GM18873 (cell line): ENCODE results near the gene STKLD1.

Source experiments
- ATAC-seq: cut with Tn5 transposase; IDR thresholded peaks from one replicate; pipeline ENCODE4 v1.9.1; 2021; ENCODE audit warnings: mild to moderate bottlenecking, moderate library complexity, moderate number of reproducible peaks; ENCODE audit not compliant: unreplicated experiment, low FRiP score

Gene STKLD1

DNA sequence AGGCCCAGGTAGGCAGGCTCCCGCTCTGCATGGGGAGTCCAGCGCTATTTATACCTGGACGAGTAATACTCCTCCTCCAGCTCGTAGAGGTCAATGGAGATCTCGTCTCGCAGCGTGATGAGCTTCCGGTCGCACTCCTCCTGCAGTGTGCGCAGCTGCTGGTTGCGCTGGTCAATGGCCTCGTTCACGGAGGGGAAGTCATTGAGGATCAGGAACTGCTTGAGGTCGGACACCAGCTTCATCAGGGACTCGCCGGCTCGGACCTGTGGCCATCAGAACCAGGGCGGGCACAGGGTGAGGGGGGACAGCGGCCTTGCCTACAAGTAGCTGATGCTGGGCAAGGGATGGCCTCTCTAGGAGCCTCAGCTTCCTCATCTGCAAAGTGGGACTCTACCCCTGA, 32.1 kb upstream of the STKLD1 start:
- no peak for ATAC-seq

DNA sequence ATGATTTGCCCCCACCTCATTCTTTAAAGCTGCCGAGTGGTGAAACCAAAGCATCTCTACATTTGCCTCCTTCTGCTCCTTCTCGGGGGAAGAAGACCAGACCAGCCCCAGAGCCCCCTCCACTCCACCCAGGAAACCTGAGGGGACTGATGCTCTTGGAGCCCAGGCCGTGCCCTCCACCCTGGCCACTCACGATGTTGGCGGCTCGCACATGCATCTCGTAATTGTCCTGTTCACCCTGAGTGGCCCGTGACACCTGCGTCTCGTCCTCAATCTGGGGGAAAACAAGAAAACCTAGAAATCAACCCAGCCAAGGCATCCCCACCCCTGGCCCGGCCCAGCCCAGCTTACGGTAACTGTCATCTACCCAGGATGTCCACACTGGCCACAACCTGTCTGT, 31.2 kb upstream of the STKLD1 start:
- ATAC-seq: no peak

DNA sequence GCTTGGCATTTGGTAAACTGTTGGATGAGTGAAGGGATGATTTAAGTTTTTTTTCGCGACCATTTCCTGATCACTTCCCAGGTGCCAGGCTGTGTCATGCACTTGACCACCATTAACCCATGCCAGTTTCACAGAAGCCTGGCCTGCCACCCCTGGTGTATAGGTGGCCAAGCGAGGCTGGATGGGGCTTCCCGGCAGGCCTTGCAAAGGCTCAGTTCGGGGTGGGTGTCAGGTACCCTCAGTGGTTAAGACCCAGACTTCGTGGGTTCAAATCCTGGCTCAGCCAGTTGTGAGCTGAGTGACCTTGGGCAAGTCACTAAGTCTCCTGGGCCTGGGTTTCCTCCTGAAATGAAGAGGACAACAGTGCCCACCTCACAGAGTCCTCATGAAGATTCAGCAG, 30.6 kb upstream of the STKLD1 start:
- ATAC-seq: no peak

DNA sequence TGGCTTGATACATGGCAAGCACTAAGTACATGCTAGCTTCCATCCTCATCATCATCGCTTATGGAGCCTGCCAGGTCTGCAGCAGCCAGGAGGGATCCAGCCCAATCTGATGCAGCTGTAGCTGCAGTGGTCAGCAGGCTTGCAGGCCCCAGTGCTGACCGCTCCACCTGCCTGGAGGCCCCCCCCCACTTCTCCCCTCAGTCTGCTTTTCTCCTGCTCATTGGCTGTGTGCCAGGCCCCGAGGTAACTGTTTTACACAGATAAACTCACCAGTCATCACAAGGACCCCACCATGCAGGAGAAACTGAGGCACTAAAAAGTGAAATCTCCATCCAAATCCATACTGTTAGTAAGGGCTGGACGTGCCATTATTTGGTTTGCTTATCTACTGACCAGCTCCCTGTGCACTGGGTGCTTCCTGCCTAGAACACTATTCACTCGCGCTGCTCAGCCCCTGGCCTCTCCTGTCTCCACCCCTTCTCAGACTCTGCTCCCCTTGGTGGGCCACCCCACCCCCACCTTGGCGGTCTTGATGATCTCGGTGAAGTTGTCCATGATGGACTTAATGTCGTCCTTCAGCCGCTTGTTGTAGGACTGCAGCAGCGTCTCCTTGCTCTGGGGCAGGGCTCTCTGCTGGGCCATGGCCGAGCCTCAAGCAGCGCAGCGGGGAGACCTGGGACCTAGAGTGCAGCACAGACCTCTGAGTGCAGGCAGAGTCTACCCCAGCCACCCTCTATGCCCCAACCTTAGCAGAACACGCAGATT, 30.0 kb upstream of the STKLD1 start:
- ATAC-seq: no peak

DNA sequence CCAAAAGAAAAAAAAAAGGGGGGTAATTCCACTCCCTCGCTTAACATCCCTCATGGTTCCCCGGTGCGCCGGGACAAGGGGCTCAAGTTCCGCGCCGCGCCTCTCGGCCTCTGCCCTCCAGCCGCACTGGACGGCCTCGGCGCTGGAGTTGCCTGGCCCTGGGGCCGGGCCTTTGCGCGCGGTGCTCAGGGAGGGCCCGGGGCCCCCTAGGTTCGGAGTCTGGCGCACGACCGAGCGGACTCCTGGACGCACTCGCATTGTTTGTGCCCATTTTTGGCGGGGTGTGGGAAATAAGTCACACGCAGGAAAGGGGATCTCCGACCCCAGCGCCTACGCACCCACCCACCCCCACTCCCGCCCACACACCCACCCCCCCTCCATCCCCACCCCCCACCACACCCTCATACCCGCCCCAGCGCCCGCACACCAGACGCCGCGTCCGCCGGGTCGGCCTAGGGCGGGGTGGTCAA, 28.6 kb upstream of the STKLD1 start:
- peak; percentile 16 for ATAC-seq

DNA sequence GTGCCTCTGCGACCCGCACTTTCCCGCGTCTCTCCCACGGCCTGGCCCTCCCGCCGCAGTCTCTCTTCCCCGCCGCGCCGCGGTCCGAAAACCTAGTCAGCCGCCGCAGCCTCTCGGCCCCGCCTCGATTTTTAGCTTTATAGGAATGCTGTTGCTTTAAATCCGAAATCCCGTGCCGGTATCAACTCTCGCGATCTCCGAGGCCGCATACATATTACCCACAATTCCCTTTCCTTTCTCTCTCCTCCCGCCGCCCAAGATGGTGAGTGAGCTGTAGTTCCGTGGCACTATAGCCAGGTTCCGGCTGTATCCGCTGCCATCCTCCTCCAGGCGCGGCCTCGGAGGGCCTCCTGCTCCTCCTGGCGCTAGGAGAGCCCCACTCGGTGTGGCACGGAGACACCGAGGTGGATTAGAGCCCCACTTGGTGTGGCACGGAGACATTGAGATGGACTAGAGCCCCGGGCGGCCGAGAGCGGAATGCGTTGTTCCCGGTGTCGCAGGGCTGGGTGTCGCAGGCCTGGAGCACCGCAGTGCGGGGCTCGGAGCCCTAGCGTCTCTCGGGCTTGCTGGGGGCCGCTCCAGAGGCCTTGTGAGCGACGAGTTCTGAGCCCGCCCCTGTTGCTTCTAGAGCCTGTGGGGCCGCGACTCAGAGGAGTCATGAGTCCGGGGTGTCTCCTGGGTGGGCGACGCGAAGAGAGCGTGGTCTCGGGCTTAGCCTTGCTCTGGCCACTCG, 28.0 kb upstream of the STKLD1 start, which contains the start of the genes MED22 and RPL7A:
TSS of gene MED22 (minus strand) at position 147 of the 733 bp plus-strand sequence. CDS start 1,469 bp downstream, outside the sequence.
TSS of gene RPL7A (plus strand) at position 234 of the 733 bp plus-strand sequence. CDS start at position 260, 26 bp downstream.
- peak; percentile 75 for ATAC-seq

DNA sequence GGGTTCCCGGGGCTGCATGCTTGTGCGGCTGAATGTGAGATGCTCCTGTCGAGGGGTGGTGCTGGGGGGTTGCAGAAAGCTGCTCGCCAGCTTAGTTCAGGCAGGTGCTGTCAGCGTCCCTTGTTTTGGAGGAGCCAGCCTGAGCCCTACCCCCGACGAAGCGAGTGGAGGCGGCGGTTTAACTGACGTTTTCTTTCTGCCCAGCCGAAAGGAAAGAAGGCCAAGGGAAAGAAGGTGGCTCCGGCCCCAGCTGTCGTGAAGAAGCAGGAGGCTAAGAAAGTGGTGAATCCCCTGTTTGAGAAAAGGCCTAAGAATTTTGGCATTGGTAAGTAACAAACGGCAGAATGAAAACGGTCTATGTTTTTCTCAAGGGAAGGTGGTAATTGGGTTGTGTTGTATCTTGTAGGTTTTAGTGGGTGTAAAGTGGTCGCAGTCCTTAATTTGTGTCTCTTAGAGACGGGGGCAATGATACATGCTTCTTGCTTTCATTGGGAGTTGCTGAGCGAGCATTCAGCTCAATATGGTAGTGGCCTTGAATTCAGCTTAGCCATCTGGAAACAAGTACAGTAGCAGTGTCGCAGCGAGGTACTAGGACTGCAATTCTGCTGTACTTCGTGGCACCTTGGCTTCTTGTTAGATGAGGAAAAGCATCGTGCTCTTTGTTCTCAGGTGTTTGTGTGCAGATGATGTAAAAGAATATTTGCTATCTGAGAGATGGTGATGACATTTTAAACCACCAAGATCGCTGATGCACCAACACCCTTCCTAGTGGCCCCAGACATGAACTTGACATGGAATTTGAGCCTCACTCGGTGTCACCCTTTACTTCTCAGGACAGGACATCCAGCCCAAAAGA, 27.2 kb upstream of the STKLD1 start:
- no peak for ATAC-seq

DNA sequence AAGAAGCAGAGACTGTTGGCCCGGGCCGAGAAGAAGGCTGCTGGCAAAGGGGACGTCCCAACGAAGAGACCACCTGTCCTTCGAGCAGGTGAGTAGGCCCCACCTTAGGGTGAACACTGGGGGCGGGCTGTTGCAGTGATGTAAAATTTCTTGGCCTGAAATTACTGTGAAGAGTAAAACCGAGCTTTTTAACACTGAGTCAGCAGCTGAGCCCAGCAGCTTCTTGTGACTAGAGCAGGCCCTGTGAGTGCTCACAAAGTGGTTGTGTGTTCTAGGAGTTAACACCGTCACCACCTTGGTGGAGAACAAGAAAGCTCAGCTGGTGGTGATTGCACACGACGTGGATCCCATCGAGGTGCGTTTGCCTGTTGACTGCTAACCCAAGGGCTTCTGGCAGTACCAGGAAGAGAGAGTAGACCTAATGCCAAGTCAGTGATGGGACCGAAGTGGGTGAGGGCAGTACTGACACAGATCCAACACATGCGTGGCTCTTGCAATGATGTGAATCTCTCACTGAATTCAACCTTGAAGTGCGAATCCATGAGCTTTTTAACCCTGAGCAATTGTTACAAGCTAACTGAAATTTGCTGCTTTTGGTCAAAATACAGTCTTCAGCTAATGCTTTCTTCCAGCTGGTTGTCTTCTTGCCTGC, 26.1 kb upstream of the STKLD1 start:
- ATAC-seq: no peak

DNA sequence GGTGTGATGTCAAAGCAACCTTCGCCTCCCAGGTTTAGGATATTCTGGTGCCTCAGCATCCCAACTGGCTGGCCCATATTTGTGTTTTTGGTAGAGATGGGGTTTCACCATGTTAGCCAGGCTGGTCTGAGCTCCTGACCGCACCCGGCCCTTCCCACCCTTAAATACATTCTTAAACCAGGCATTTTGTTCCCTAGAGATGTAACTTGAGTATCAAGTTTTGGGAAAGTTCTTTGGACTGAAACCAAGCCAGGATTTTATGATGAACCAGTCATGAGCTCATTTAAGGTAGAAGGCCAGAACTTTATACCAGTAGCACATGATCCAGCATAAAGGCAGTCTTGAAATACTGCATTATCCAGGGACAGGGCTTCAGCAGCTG, 24.6 kb upstream of the STKLD1 start:
- ATAC-seq: no peak

DNA sequence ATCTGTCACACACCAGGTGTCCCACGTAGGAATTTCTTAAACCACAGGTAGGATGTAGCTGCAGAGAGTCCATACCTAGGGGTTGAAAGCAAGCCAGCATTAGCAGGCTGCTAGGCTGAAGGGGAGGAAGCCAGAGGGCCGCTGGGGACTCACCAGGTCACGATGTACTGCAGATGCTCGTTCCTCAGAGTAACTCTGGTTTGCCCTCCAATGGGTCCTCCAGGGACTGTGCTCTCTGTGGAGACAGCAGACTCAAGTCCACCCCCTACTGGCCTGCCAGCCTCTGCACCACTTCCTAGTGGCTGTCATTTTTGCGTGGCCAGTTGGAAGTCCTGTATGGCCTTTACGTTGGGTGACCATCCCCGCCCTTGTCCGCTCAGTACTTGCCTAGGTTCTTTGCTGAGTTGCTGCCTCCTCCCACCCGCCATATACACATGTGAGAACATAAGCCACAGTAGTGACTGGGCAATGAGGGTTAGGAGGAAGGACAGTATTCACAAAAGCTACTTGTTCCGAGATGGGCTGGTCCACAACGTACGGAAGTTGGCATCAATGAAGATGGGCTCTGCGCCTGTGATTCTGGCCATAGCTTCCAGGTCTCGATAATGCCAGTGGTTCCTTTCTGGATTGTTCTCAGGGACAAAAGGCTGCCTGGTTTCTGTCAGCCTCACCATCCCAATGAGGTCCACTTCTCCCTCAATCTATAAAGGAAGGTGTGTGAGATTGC, 24.1 kb upstream of the STKLD1 start:
- ATAC-seq: no peak

DNA sequence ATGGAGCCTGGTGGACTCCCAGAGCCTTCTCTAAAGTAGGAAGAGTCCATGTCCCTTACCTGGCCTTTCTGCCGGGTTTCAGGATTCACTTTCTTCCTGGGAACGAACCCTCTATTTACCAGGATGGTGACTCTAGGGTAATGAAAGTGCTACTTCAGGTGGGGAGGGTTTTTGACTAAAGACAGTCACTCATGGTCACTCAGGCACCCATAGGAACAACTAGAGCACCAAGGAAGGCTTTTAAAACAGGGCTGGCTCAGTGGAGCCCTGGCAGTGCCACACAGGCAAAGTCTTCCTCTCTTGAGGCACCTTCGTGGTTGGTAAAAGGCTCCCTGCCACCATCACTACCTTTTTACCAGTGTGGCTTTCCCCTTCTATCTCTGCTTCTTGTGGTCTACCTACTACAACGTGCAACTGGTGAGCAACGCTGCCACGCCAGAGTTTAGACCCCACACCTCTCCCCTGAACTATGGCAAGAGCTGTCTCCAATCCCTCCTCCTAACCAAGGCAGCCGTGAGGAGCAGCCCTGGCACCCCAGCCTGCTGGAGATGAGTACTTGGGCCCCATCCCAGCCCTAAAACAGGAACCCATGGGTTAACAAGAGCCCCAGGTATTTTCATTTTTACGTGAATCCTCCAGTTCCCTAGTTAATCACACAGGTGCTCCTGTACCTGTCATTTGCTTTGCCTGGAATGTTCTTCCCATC, 23.4 kb upstream of the STKLD1 start:
- ATAC-seq: no peak

DNA sequence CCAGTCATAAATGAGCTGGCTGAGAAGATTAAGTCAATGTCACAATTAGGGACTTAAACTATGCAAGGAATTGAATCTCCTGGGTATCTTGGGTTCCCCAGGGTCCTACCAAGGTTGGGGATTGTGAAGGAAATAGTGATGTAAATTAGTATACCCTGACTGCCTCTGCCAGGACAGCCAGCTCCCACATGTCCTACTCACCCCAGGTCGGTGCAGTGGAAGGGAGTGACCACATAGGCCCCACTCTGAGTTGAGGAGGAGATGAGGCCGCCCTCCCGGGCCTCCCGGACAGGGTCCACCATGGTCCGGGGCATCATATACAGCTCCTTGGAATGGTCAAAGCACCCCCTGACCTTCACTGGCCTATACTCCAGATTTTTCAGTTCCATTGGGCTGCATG, 22.6 kb upstream of the STKLD1 start:
- no peak for ATAC-seq

DNA sequence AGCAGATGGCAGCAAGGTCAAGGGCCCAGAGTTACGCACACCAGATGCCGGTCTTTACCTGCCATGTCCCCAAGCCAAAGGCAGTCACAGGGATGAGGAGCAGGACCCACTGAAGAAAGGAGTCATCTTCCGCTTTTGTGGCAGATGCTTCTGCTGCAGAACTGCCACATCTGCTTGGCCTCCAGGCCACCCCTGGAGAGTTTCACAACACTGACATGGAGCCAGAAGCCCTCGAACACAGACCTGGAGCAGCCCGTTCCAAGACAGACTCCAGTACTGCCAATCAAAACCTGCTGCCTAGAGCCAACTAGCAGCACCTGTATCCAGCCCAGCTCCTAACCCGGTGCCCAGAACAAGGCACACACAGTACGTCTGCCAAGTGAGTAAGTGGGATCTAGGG, 21.4 kb upstream of the STKLD1 start:
- ATAC-seq: no peak

DNA sequence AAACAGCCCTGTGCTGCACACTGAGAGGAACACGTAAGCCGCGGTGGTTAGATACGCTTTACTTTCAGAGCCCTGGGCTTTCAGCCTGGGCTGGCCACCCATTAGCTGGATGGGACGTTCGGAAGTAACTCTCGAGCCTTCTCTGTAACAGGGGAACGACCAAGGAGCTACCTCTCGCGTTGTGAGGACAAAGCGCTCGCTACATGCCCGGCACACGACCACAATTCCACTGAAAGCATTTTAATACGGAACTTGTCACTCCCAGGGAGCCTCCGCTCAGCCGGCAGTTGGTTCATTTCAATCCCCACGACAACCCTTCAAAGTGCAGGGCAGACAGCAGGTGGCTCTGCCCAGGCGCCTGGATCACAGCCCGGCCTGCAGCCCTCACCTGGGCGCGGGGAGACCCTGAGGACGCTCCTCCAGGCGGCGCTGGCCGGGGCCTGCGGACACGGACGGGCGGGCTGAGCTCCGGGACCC, 20.2 kb upstream of the STKLD1 start:
- no peak for ATAC-seq

DNA sequence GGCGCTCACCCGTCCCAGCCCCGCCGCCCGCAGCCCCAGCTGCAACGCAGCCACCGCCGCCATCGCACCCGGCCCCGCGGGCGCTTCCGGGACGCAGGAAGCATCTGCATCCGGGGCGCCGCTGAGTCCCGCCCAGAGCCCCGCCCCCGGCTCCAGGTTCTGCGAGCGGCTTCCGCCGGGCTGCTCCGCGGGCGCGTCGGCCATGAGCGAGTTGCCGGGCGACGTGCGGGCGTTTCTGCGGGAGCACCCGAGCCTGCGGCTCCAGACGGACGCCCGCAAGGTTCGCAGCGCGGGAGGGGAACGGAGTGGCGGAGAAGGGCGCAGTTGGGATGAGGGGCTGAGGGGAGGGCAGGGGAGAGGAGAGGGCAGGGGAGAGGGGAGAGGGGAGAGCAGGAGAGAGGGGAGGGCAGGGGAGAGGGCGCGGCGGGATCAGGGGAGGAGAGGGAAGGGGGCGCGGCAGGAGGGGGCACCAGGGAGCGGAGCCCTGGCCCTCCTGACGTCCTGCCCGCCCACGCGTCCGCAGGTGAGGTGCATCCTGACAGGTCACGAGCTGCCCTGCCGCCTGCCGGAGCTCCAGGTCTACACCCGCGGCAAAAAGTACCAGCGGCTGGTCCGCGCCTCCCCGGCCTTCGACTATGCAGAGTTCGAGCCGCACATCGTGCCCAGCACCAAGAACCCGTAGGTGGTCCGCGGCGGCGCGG, 19.6 kb upstream of the STKLD1 start, which contains the start of the genes SURF1 and SURF2:
TSS of gene SURF1 (minus strand) at position 97 of the 701 bp plus-strand sequence. CDS start at position 63, 34 bp downstream.
TSS of gene SURF2 (plus strand) at position 160 of the 701 bp plus-strand sequence. CDS start at position 203, 43 bp downstream.
- no peak for ATAC-seq

DNA sequence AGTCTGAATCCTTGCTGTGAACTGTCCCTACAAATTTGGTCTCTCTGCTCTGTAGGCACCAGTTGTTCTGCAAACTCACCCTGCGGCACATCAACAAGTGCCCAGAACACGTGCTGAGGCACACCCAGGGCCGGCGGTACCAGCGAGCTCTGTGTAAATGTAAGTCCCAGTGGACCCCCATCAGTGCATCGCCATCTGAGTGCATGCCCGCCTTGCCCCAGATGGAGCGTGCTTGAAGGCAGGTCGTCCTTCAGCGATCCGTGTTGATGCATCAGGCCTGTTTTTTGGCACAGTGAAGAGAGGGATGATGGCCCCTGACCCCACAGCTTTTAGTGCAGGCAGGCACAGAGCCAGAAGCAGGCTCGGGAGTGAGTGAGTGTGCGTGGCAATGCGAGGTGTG, 18.5 kb upstream of the STKLD1 start:
- ATAC-seq: no peak

DNA sequence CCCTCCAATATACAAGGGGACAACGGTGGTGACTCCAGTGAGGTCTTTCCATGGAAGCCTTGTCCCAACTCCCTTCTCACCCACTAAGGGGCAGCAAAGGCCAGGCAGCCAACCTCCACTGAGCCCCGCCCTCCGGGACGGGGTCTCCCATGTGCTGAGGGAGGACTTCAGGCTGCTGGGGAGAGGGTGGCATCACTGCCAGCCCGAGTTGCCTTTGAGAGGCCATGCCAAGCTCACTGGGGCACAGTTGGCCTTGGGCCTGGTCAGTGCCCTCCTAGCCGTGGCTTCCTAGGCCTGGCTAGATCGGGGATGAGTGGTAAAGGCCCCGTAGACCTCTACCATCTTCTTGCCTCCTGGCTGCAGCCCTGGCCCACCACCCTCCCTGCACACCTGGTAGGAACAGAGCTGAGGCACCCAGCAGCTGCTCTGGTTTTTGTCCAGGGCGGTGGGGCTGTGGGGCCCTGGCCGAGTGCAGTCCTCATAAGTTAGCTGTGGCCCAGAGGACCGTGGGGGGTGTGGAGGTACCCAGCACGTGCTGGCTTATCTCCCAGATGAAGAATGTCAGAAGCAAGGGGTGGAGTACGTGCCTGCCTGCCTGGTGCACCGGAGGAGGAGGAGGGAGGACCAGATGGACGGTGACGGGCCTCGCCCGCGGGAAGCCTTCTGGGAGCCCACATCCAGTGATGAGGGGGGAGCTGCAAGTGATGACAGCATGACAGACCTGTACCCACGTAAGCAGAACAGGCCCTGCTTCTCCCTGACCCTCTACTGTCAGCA, 16.6 kb upstream of the STKLD1 start:
- ATAC-seq: no peak
